Measurements from ENCODE around the gene ERBB2. TPM values are rescaled to one million over a fixed set of nuclear protein-coding genes. Genes with fewer than 3 reads are reported as not detected.

The ERBB2 gene
- total and polyA plus RNA-seq, 2 of the 13 experiments (the other 11 are each of a cell fraction or from before 2014, with no cell fraction given): 57.7 to 64.1 TPM

- TF ChIP-seq CEBPB (IDR thresholded peaks at IDR 0.05; ENCODE audit: borderline replicate concordance, low read depth, low read length) (no peak), FOXJ3 (CRISPR knock-in tag; IDR thresholded peaks at IDR 0.05; ENCODE audit: borderline replicate concordance) (0 out of 2 replicates have a peak, but pooled peaks have one; percentile 57), SETDB1 (CRISPR knock-in tag; IDR thresholded peaks at IDR 0.05; ENCODE audit: borderline replicate concordance) (no peak), PLRG1 (conservative IDR thresholded peaks at IDR 0.05) (no peak), REST (IDR thresholded peaks at IDR 0.05; ENCODE audit: borderline replicate concordance in 1 of 2, low read depth in 1 of 2, low read length in 2 of 2) (no peak), ZSCAN25 (CRISPR knock-in tag; IDR thresholded peaks at IDR 0.05) (peak; percentile 49; the same call in 1 of the 2 replicates), ATRX (CRISPR knock-in tag; IDR thresholded peaks at IDR 0.05; ENCODE audit: borderline replicate concordance) (no peak), NR1H2 (CRISPR knock-in tag; IDR thresholded peaks at IDR 0.05; ENCODE audit: borderline replicate concordance, low read depth) (no peak), ZNF761 (CRISPR knock-in tag; conservative IDR thresholded peaks at IDR 0.05) (peak; percentile 82; the same call in 1 of the 2 replicates), ZNF281 (CRISPR knock-in tag; IDR thresholded peaks at IDR 0.05; ENCODE audit: borderline replicate concordance) (peak; percentile 20; the same call in 1 of the 2 replicates), ZNF768 (CRISPR knock-in tag; IDR thresholded peaks at IDR 0.05) (no peak), ZNF354B (CRISPR knock-in tag; IDR thresholded peaks at IDR 0.05) (0 out of 2 replicates have a peak, but pooled peaks have one; percentile 65), SALL1 (CRISPR knock-in tag; IDR thresholded peaks at IDR 0.05) (peak; percentile 63), TBX2 (CRISPR knock-in tag; IDR thresholded peaks at IDR 0.05; ENCODE audit: borderline replicate concordance) (peak; percentile 53; the same call in 1 of the 2 replicates), MEIS2 (CRISPR knock-in tag; IDR thresholded peaks at IDR 0.05) (peak; percentile 26; the same call in 1 of the 2 replicates), NCOA1 (CRISPR knock-in tag; IDR thresholded peaks at IDR 0.05) (0 out of 2 replicates have a peak, but pooled peaks have one; percentile 22), FOXP4 (CRISPR knock-in tag; IDR thresholded peaks at IDR 0.05) (peak; percentile 82), BRCA1 (CRISPR knock-in tag; IDR thresholded peaks at IDR 0.05) (0 out of 2 replicates have a peak, but pooled peaks have one; percentile 55), NCOA2 (CRISPR knock-in tag; IDR thresholded peaks at IDR 0.05) (peak; percentile 65; the same call in 1 of the 2 replicates), MED1 (CRISPR knock-in tag; IDR thresholded peaks at IDR 0.05) (peak; percentile 79), SOX5 (CRISPR knock-in tag; IDR thresholded peaks at IDR 0.05; ENCODE audit: borderline replicate concordance) (peak; percentile 49; the same call in 1 of the 2 replicates), KLF11 (CRISPR knock-in tag; IDR thresholded peaks at IDR 0.05) (peak; percentile 31; the same call in 1 of the 2 replicates)
Observed at GRCh38 chr17:39674702-39675389, 25.0 kb upstream of the ERBB2 start (continued).
